H1 (cell line): ENCODE measurements around the gene EIF2S2. TPM values are rescaled to one million over a fixed set of nuclear protein-coding genes. Genes with fewer than 3 reads are reported as not detected.

Source experiments
- CTCF ChIA-PET: fragments of 300-600 bp; sonication (Branson Sonifier 250); formaldehyde crosslinking; loops from one replicate; lab custom pipeline; 2021; ENCODE audit not compliant: partially characterized antibody; lab: Charles Lee
- POLR2A ChIA-PET: fragments of 300-600 bp; sonication (Branson Sonifier 250); formaldehyde crosslinking; loops from one replicate; lab custom pipeline; 2021; ENCODE audit warnings: inconsistent platforms; ENCODE audit not compliant: partially characterized antibody; lab: Charles Lee
- DNase-seq, 2 experiments: peaks; one replicate each; pipeline versions ENCODE4 v3.0.0 to v3.0.0-alpha.2; 2010 to 2022; ENCODE audit warnings: low spot score in 2 of 2, low read depth in 1 of 2, mixed read lengths in 1 of 2
- FAIRE-seq: peaks from 2 replicates; lab custom pipeline; 2011; peaks lifted over from hg19 to GRCh38; lab: Jason Lieb, UNC
- H2AFZ ChIP-seq: 2 replicates; pipeline ENCODE4 v1.8.1; 2012; ENCODE audit warnings: low read length, inconsistent platforms
- H2AK5ac ChIP-seq: 2 replicates; pipeline ENCODE4 v1.6.1; 2013; ENCODE audit warnings: low read depth, low read length
- H2BK120ac ChIP-seq: replicated peaks from 2 replicates; pipeline ENCODE3; 2013; ENCODE audit warnings: low read depth, low read length, inconsistent platforms
- H2BK12ac ChIP-seq: 2 replicates; pipeline ENCODE4 v1.6.1; 2013; ENCODE audit warnings: low read depth, low read length
- H2BK15ac ChIP-seq: 2 replicates; pipeline ENCODE4 v1.6.1; 2013; ENCODE audit warnings: low read length
- H2BK20ac ChIP-seq: 2 replicates; pipeline ENCODE4 v1.6.1; 2013; ENCODE audit warnings: low read length
- H2BK5ac ChIP-seq: 2 replicates; pipeline ENCODE4 v1.6.1; 2013; ENCODE audit warnings: low read depth, low read length
- H3K14ac ChIP-seq: 2 replicates; pipeline ENCODE4 v1.6.1; 2013; ENCODE audit warnings: inconsistent platforms; ENCODE audit not compliant: insufficient read length
- H3K18ac ChIP-seq: 2 replicates; pipeline ENCODE4 v1.6.1; 2013; ENCODE audit warnings: low read length; ENCODE audit errors: extremely low read depth
- H3K23ac ChIP-seq: 2 replicates; pipeline ENCODE4 v1.6.1; 2013; ENCODE audit warnings: inconsistent platforms; ENCODE audit not compliant: insufficient read length
- H3K23me2 ChIP-seq: 2 replicates; pipeline ENCODE4 v1.6.1; 2013; ENCODE audit warnings: low read depth, low read length
- H3K27ac ChIP-seq: 2 replicates; pipeline ENCODE4 v1.6.1; 2011; ENCODE audit warnings: low read depth, low read length, inconsistent platforms
- H3K27me3 ChIP-seq, 4 experiments: replicated peaks in 1 of 4; 1 replicate in 1 of 4; 2 replicates in 3 of 4; pipeline versions ENCODE4 v1.6.1 to v1.8.1; 2011 to 2013; ENCODE audit warnings: low read length in 3 of 4, mild to moderate bottlenecking in 3 of 4, inconsistent platforms in 2 of 4, mixed read lengths in 2 of 4, moderate library complexity in 1 of 4; ENCODE audit not compliant: control insufficient read depth in 3 of 4, insufficient read depth in 3 of 4; ENCODE audit errors: extremely low read depth in 1 of 4
- H3K36me3 ChIP-seq, 4 experiments: 2 replicates each; pipeline versions ENCODE4 v1.6.1 to v1.8.1; 2011 to 2013; ENCODE audit warnings: mild to moderate bottlenecking in 4 of 4, low read length in 3 of 4, moderate library complexity in 2 of 4, control low read depth in 1 of 4, inconsistent platforms in 1 of 4; ENCODE audit not compliant: insufficient read depth in 4 of 4, control insufficient read depth in 2 of 4
- H3K4ac ChIP-seq: replicated peaks from 2 replicates; pipeline ENCODE3; 2013; ENCODE audit warnings: low read length, low read depth, mixed read lengths, inconsistent platforms; ENCODE audit not compliant: insufficient read length
- H3K4me1 ChIP-seq, 4 experiments: replicated peaks in 1 of 4; 1 replicate in 1 of 4; 2 replicates in 3 of 4; pipeline versions ENCODE4 v1.6.1 to v1.8.1; 2011 to 2013; ENCODE audit warnings: low read length in 3 of 4, inconsistent platforms in 2 of 4, mixed read lengths in 1 of 4; ENCODE audit not compliant: insufficient read depth in 4 of 4, control insufficient read depth in 3 of 4
- H3K4me2 ChIP-seq, 2 experiments: 2 replicates each; pipeline versions ENCODE4 v1.6.1 to v1.8.1; 2011 to 2013; ENCODE audit warnings: low read depth in 2 of 2, low read length in 2 of 2, control low read depth in 1 of 2, inconsistent platforms in 1 of 2, mild to moderate bottlenecking in 1 of 2; ENCODE audit not compliant: insufficient read depth in 1 of 2
- H3K4me3 ChIP-seq, 4 experiments: fragments of 200-600, 300-600 bp in 1 of 4; sonication (generic), shearing (Covaris generic), sonication (Bioruptor Twin) in 1 of 4; 2 replicates each; pipeline versions ENCODE4 v1.5.1 to v1.8.1; 2011 to 2016; ENCODE audit warnings: low read length in 4 of 4, low read depth in 3 of 4, control low read depth in 2 of 4, inconsistent platforms in 2 of 4, mild to moderate bottlenecking in 2 of 4, mixed read lengths in 1 of 4, moderate library complexity in 1 of 4; ENCODE audit not compliant: insufficient read depth in 2 of 4; ENCODE audit errors: extremely low read depth in 1 of 4
- H3K56ac ChIP-seq: replicated peaks from 2 replicates; pipeline ENCODE3; 2013; ENCODE audit warnings: low read depth, mild to moderate bottlenecking, mixed read lengths, low read length, inconsistent platforms; ENCODE audit not compliant: insufficient read length
- H3K79me1 ChIP-seq: 2 replicates; pipeline ENCODE4 v1.6.1; 2013; ENCODE audit warnings: low read depth, low read length, control low read depth
- H3K79me2 ChIP-seq, 2 experiments: 2 replicates each; pipeline versions ENCODE4 v1.6.1 to v1.8.1; 2012 to 2013; ENCODE audit warnings: low read length in 2 of 2, mild to moderate bottlenecking in 2 of 2, inconsistent platforms in 1 of 2; ENCODE audit not compliant: insufficient read depth in 2 of 2, control insufficient read depth in 1 of 2
- H3K9ac ChIP-seq, 4 experiments: replicated peaks in 1 of 4; 1 replicate in 1 of 4; 2 replicates in 3 of 4; pipeline versions ENCODE4 v1.6.1 to v1.8.1; 2011 to 2013; ENCODE audit warnings: low read depth in 3 of 4, low read length in 3 of 4, control low read depth in 2 of 4, mild to moderate bottlenecking in 2 of 4, moderate library complexity in 2 of 4, inconsistent platforms in 1 of 4; ENCODE audit errors: extremely low read depth in 1 of 4
- H3K9me3 ChIP-seq, 2 experiments: 2 replicates each; pipeline versions ENCODE4 v1.6.1 to v1.8.1; 2012 to 2013; ENCODE audit warnings: mild to moderate bottlenecking in 2 of 2, moderate library complexity in 2 of 2, control low read depth in 1 of 2, inconsistent platforms in 1 of 2, low read depth in 1 of 2, low read length in 1 of 2, mixed read lengths in 1 of 2; ENCODE audit not compliant: insufficient read depth in 2 of 2
- H4K20me1 ChIP-seq, 2 experiments: replicated peaks in 1 of 2; 2 replicates each; pipeline versions ENCODE3 to v1.8.1; 2011 to 2013; ENCODE audit warnings: inconsistent platforms in 2 of 2, low read length in 2 of 2, mild to moderate bottlenecking in 1 of 2; ENCODE audit not compliant: insufficient read depth in 2 of 2, control insufficient read depth in 1 of 2
- H4K5ac ChIP-seq: 2 replicates; pipeline ENCODE4 v1.6.1; 2013; ENCODE audit warnings: low read length, low read depth, mixed read lengths, inconsistent platforms; ENCODE audit not compliant: insufficient read length
- H4K8ac ChIP-seq: 2 replicates; pipeline ENCODE4 v1.8.0; 2013; ENCODE audit warnings: mild to moderate bottlenecking, moderate library complexity, low read length, inconsistent platforms; ENCODE audit not compliant: insufficient read depth; ENCODE audit errors: extremely low read depth
- H4K91ac ChIP-seq: replicated peaks from 2 replicates; pipeline ENCODE3; 2013; ENCODE audit warnings: low read length, mixed read lengths, inconsistent platforms; ENCODE audit not compliant: insufficient read length
- BCL11A ChIP-seq, 2 experiments: IDR thresholded peaks; one replicate each; pipeline ENCODE4 v1.6.1; 2011; ENCODE audit warnings: low read depth in 2 of 2, low read length in 2 of 2, mild to moderate bottlenecking in 2 of 2
- CBX5 ChIP-seq: fragments of 300-800, 300-1000 bp; sonication (generic); IDR thresholded peaks from 2 replicates; pipeline ENCODE4 v1.7.1; 2016; ENCODE audit warnings: antibody characterized with exemption, low read length, low read depth
- CREB1 ChIP-seq: IDR thresholded peaks from 2 replicates; pipeline ENCODE4 v1.6.1; 2012; ENCODE audit warnings: inconsistent platforms
- JUN ChIP-seq: IDR thresholded peaks from 2 replicates; pipeline ENCODE4 v1.6.1; 2011; ENCODE audit warnings: low read depth, mild to moderate bottlenecking, improper control_type of control experiment, low read length
- MAFK ChIP-seq: IDR thresholded peaks from 2 replicates; pipeline ENCODE4 v1.6.1; 2012; ENCODE audit warnings: low read depth, mild to moderate bottlenecking, improper control_type of control experiment, low read length
- NRF1 ChIP-seq: IDR thresholded peaks from 2 replicates; pipeline ENCODE4 v1.6.1; 2011; ENCODE audit warnings: mild to moderate bottlenecking, low read depth, low read length, improper control_type of control experiment
- SAP30 ChIP-seq: fragments of 300-600 bp; sonication (generic); IDR thresholded peaks from 2 replicates; pipeline ENCODE4 v1.7.1; 2012; ENCODE audit warnings: low read length, moderate library complexity, mild to moderate bottlenecking, inconsistent platforms; ENCODE audit not compliant: insufficient read depth, insufficient replicate concordance
- TAF1 ChIP-seq: IDR thresholded peaks from 2 replicates; pipeline ENCODE4 v1.6.1; 2011; ENCODE audit warnings: mild to moderate bottlenecking, low read depth, low read length
- ZNF274 ChIP-seq: IDR thresholded peaks from 2 replicates; pipeline ENCODE4 v1.7.0; 2012; ENCODE audit warnings: low read length, borderline replicate concordance; ENCODE audit errors: extremely low read depth
- WGBS, 2 experiments: shearing (Covaris generic) in 1 of 2; methylation state at CpG; one replicate each; pipeline versions ENCODE4 v1.1.6 to v1.1.7; 2013 to 2015; ENCODE audit warnings: low lambda C conversion rate in 2 of 2, mixed read lengths in 2 of 2, inconsistent platforms in 1 of 2, low coverage in 1 of 2, missing lambda C conversion rate in 1 of 2; ENCODE audit not compliant: insufficient replicate concordance in 2 of 2, insufficient coverage in 1 of 2, insufficient read length in 1 of 2; ENCODE audit errors: extremely low coverage in 1 of 2, missing lambda C conversion rate in 1 of 2; 5-methylcytosine and 5-hydroxymethylcytosine counted together
- polyA plus RNA-seq, 7 experiments: library from polyadenylated mRNA; depleted of rRNA in 3 of 7; stranded (reverse) in 5 of 7; unstranded in 2 of 7; fragments of >200 nt in 5 of 7; fragments of 200-250 nt in 2 of 7; gene quantifications; 1 replicate in 5 of 7; 2 replicates in 1 of 7; 4 replicates in 1 of 7; pipeline versions ENCODE4 v1.2.1 to v1.2.3, GENCODE V29; 2011 to 2013; ENCODE audit warnings: missing spikeins in 2 of 7, mixed read lengths in 2 of 7
- total RNA-seq: library from RNA; stranded (reverse); fragmentation: NEBNext Ultra II Directional; extraction: Animal tissue kit (Norgen Biotek cat#: 25700); gene quantifications from 2 replicates; pipeline ENCODE4 v1.2.1, GENCODE V29; 2021

Gene EIF2S2
- total and polyA plus RNA-seq, 2 of the 8 experiments (the other 6 are each of a cell fraction or from before 2014, with no cell fraction given): 59.5 to 142 TPM

- CTCF ChIA-PET: interaction anchor here (0.7 to 3.1 kb wide), 6 partner anchors 11 to 187 kb away, joined by 3 to 12 read pairs (median 3); no protein-coding TSS in a partner anchor
- Histone ChIP-seq H3K56ac (no peak overlapping the region), H2BK20ac (no peak overlapping the region), H2BK120ac (no peak overlapping the region), H3K23me2 (no peaks in the 10 kb centered on the region), H2BK12ac (no peak overlapping the region), H2AK5ac (no peak overlapping the region), H3K4me1 (no peaks in the 10 kb centered on the region), H4K91ac (no peak overlapping the region), H2BK15ac (no peak overlapping the region), H2BK5ac (no peak overlapping the region), H3K36me3 (peaks cover 7 to 49% (median 29%) of the 10 kb centered on the region in 4 experiments), H3K18ac (no peak overlapping the region), H3K9ac (no peak overlapping the region), H3K27me3 (no peaks in the 10 kb centered on the region), H3K79me2 (no peaks in the 10 kb centered on the region; a peak in 1 of 4 replicates), H4K8ac (no peak overlapping the region), H3K23ac (no peak overlapping the region), H2AFZ (no peak overlapping the region), H3K9me3 (no peaks in the 10 kb centered on the region), H3K27ac (no peak overlapping the region), H4K5ac (no peak overlapping the region), H3K4me3 (no peak overlapping the region), H3K14ac (no peak overlapping the region), H3K79me1 (no peaks in the 10 kb centered on the region), H4K20me1 (peaks cover 11 to 21% of the 10 kb centered on the region in 2 experiments)
- no peak for FAIRE-seq
- POLR2A ChIA-PET: interaction anchor here (1.0 to 14.0 kb wide), 6 partner anchors 8 to 136 kb away, joined by 3 to 236 read pairs (median 4); partner anchors contain the start of gene EIF2S2
- 87% methylated on average over 5 of the region's 5 CpGs; no CpG with 5 or more reads in 1 of the 2 experiments for WGBS, 2 experiments
- no peak for TF ChIP-seq BCL11A (IDR thresholded peaks at IDR 0.05; ENCODE audit: low read depth in 2 of 2, low read length in 2 of 2)
- no peak for TF ChIP-seq CREB1
- no peak for TF ChIP-seq JUN
- no peak for TF ChIP-seq ZNF274
- no peak for TF ChIP-seq SAP30
- TF ChIP-seq TAF1: no peak
- TF ChIP-seq CBX5: no peak
- no peak for TF ChIP-seq MAFK
- no peak for TF ChIP-seq NRF1
- TF ChIP-seq, all 59 proteins: peak for 0
- Histone ChIP-seq H3K4me2 (no peak overlapping the region), H3K4ac (no peak overlapping the region)
- no peak for DNase-seq
Measured at GRCh38 chr20:34085544-34086040, 26.5 kb downstream of the EIF2S2 start.
